H1 (cell line): ENCODE measurements around the gene TFB2M.

Source experiments
- CTCF ChIP-seq, 3 experiments: IDR thresholded peaks; 1 replicate in 2 of 3; 2 replicates in 1 of 3; pipeline versions ENCODE4 v1.5.1 to v1.6.1; 2011; ENCODE audit warnings: low read length in 3 of 3, mild to moderate bottlenecking in 3 of 3, inconsistent platforms in 2 of 3, low read depth in 1 of 3, moderate library complexity in 1 of 3; ENCODE audit not compliant: insufficient read depth in 1 of 3; ENCODE audit errors: control extremely low read depth in 1 of 3
- EGR1 ChIP-seq: IDR thresholded peaks from 2 replicates; pipeline ENCODE4 v1.6.1; 2011; ENCODE audit warnings: low read depth, low read length, borderline replicate concordance
- EP300 ChIP-seq, 2 experiments: IDR thresholded peaks; 1 replicate in 1 of 2; 2 replicates in 1 of 2; pipeline ENCODE4 v1.6.1; 2011 to 2012; ENCODE audit warnings: low read depth in 2 of 2, low read length in 2 of 2, mild to moderate bottlenecking in 2 of 2, borderline replicate concordance in 1 of 2, inconsistent platforms in 1 of 2, moderate library complexity in 1 of 2
- JUND ChIP-seq: IDR thresholded peaks from 2 replicates; pipeline ENCODE4 v1.6.1; 2011; ENCODE audit warnings: mild to moderate bottlenecking, improper control_type of control experiment, low read length
- POLR2AphosphoS5 ChIP-seq: IDR thresholded peaks from 2 replicates; pipeline ENCODE4 v1.6.1; 2011; ENCODE audit warnings: low read depth, low read length
- RAD21 ChIP-seq, 2 experiments: IDR thresholded peaks in 1 of 2; conservative IDR thresholded peaks in 1 of 2; 2 replicates each; pipeline ENCODE4 v1.6.1; 2011; ENCODE audit warnings: low read depth in 2 of 2, low read length in 2 of 2, improper control_type of control experiment in 1 of 2, inconsistent platforms in 1 of 2, mild to moderate bottlenecking in 1 of 2, moderate library complexity in 1 of 2
- SIN3A ChIP-seq, 2 experiments: IDR thresholded peaks in 1 of 2; conservative IDR thresholded peaks in 1 of 2; 2 replicates each; pipeline ENCODE4 v1.6.1; 2011 to 2012; ENCODE audit warnings: low read length in 2 of 2, improper control_type of control experiment in 1 of 2, low read depth in 1 of 2, mild to moderate bottlenecking in 1 of 2
- SP1 ChIP-seq: IDR thresholded peaks from 2 replicates; pipeline ENCODE4 v1.6.1; 2011; ENCODE audit warnings: low read depth, low read length
- TAF7 ChIP-seq: optimal IDR thresholded peaks from 2 replicates; pipeline ENCODE3; 2011; ENCODE audit warnings: low read depth, mild to moderate bottlenecking, inconsistent platforms, low read length, moderate library complexity, borderline replicate concordance

GRCh38 chr1:246549665-246550064, 16.4 kb downstream of the TFB2M start:
- TF ChIP-seq RAD21 (IDR thresholded peaks at IDR 0.05 in 1 of 2, conservative IDR thresholded peaks at IDR 0.05 in 1 of 2; ENCODE audit: low read depth in 2 of 2, low read length in 2 of 2) (no peak), TAF7 (no peak), EP300 (IDR thresholded peaks at IDR 0.05; ENCODE audit: borderline replicate concordance in 1 of 2, low read depth in 2 of 2, low read length in 2 of 2) (no peak), EGR1 (no peak), POLR2AphosphoS5 (no peak), CTCF (IDR thresholded peaks at IDR 0.05; ENCODE audit: control extremely low read depth in 1 of 3, insufficient read depth in 1 of 3, low read depth in 1 of 3, low read length in 3 of 3) (no peak), JUND (no peak), SP1 (no peak), SIN3A (conservative IDR thresholded peaks at IDR 0.05 in 1 of 2, IDR thresholded peaks at IDR 0.05 in 1 of 2; ENCODE audit: low read depth in 1 of 2, low read length in 2 of 2) (no peak)
